ENCODE data around the gene UBE2H.
A peak's percentile ranks its signal among the peaks of the same experiment; 100 is the strongest.

Gene UBE2H

DNA sequence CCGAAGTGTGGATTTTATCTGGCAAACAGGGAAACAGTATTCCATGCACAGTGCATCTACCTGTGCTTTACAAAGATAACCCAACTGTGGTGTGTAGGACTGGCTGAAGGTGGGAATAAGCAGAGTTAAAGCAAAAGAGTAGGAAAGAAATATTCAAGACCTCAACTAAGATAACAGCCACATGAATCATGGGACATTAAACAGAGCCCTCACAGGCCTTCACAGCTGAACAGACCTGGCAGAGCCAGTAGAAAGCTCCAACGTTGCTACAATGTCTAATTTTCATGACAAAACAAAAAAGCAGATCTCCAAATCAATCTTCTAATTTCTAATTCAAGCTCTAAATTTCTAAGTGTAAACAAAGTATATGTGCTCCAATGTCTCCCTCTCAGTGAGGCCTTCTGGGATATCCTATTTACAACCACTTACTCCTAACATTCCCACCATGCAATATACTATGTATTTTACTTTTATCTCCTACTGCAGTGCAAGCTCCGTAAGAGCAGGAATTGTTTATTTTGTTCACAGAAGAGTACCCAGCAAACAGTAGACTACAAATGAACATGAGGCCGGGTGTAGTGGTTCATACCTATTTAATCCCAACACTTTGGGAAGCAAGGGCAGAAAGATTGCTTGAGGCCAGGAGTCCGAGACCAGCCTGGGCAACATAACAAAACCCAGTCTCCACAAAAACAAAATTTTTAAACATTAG is 63.5 kb downstream of the UBE2H start:
- Histone ChIP-seq H3K27ac (ENCODE audit: low read depth, low read length) (no peak overlapping the region), H3K9me3 (ENCODE audit: control insufficient read depth, insufficient read depth, low read depth, low read length) (no peaks in the 10 kb centered on the region), H3K36me3 (ENCODE audit: control insufficient read depth, insufficient read depth, low read length) (0 out of 2 replicates have a peak, but pooled peaks cover 6% of the 10 kb centered on the region), H3K9ac (ENCODE audit: low read length) (no peak overlapping the region), H3K4me1 (ENCODE audit: control insufficient read depth, insufficient read depth, low read length) (no peaks in the 10 kb centered on the region), H3K27me3 (ENCODE audit: control insufficient read depth, insufficient read depth, low read length) (no peaks in the 10 kb centered on the region), H3K4me3 (ENCODE audit: low read depth, low read length) (no peak overlapping the region)

DNA sequence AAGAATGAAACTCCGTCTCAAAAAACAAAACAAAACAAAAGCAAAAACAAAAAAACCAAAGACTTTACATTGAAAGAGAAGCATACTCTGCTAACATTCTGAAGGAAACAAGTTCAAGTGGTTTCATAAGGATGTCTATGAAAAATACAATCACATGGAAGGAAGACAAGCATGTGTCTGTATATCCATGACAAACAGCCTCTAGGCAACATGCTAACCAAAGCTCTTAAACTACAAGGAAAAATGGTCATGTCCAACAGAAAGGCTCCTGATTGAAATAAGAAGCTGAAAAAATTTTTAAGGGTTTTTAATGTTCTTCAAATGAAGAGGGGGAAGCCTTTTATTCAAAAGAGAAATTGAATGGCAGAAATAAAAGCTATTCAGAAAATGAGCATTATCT is 64.9 kb downstream of the UBE2H start:
- 0 out of 2 replicates have a peak, but pooled peaks cover 6% of the 10 kb centered on the region for H3K36me3 ChIP-seq (ENCODE audit: control insufficient read depth, insufficient read depth, low read length)

DNA sequence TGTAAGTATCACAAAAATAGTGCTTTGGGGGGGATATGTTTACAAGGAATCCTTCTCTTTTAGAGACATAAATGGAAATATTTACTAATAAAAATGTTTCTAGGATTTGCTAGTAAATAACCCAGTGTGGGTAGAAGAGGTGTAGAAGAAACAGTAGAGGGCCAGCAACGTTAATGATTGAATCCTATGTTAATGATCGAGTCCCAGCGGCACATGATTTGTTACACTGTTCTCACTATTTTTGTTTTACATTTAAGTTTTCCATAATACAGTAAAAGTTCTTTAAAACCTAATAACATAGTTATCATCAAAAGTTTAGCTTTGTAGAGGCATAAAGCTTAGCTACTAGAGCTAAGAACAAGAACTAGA is 66.0 kb downstream of the UBE2H start:
- Histone ChIP-seq H3K9ac (ENCODE audit: low read length) (no peak overlapping the region), H3K4me1 (ENCODE audit: control insufficient read depth, insufficient read depth, low read length) (peaks cover 9% of the 10 kb centered on the region; the same call in 1 of the 2 replicates), H3K4me3 (ENCODE audit: low read depth, low read length) (no peak overlapping the region), H3K27me3 (ENCODE audit: control insufficient read depth, insufficient read depth, low read length) (no peaks in the 10 kb centered on the region), H3K27ac (ENCODE audit: low read depth, low read length) (no peak overlapping the region), H3K36me3 (ENCODE audit: control insufficient read depth, insufficient read depth, low read length) (0 out of 2 replicates have a peak, but pooled peaks cover 6% of the 10 kb centered on the region), H3K9me3 (ENCODE audit: control insufficient read depth, insufficient read depth, low read depth, low read length) (no peaks in the 10 kb centered on the region)

More for the DNA sequence above, 64.9 kb downstream of the UBE2H start:
- Histone ChIP-seq H3K4me1 (ENCODE audit: control insufficient read depth, insufficient read depth, low read length) (no peaks in the 10 kb centered on the region), H3K27me3 (ENCODE audit: control insufficient read depth, insufficient read depth, low read length) (no peaks in the 10 kb centered on the region), H3K4me3 (ENCODE audit: low read depth, low read length) (no peak overlapping the region), H3K27ac (ENCODE audit: low read depth, low read length) (no peak overlapping the region), H3K9me3 (ENCODE audit: control insufficient read depth, insufficient read depth, low read depth, low read length) (no peaks in the 10 kb centered on the region), H3K9ac (ENCODE audit: low read length) (no peak overlapping the region)

DNA sequence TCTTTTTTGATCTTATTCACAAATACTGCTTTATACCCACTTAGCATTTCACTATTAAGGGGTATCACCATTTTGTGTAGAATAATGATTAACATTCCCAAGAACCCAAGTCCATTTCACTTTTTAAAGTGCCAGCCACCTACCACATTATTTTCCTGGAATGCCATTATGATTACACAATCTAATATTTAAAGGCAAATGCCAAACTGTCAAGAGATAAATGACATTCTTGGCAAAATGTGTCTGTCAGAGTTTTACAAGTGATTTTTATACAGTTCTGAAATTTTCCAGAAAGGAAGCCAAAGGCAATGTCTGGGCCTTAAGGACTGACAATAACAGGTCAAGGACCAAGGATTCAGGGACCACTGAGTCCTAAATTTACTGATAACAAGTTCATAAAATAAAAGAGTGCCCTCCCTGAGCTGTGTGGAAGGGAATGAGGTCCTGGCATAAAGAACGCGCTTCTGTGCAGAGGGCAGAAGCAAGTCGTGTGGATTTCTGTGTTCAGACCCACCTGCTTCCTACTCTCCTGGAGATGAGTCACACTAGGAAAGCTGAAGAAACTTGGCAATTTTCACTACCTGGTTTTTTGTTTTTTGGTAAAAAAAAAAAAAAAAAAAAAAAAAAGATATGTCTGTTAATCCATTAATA is 66.5 kb downstream of the UBE2H start:
- H3K4me1 ChIP-seq (ENCODE audit: control insufficient read depth, insufficient read depth, low read length) = peaks cover 14% of the 10 kb centered on the region; the same call in 1 of the 2 replicates
- H3K4me3 ChIP-seq (ENCODE audit: low read depth, low read length) = no peak overlapping the region
- H3K9ac ChIP-seq (ENCODE audit: low read length) = no peak overlapping the region
- no peaks in the 10 kb centered on the region for H3K9me3 ChIP-seq (ENCODE audit: control insufficient read depth, insufficient read depth, low read depth, low read length)
- no peak overlapping the region for H3K27ac ChIP-seq (ENCODE audit: low read depth, low read length)
- H3K27me3 ChIP-seq (ENCODE audit: control insufficient read depth, insufficient read depth, low read length) = no peaks in the 10 kb centered on the region
- H3K36me3 ChIP-seq (ENCODE audit: control insufficient read depth, insufficient read depth, low read length) = 0 out of 2 replicates have a peak, but pooled peaks cover 6% of the 10 kb centered on the region

DNA sequence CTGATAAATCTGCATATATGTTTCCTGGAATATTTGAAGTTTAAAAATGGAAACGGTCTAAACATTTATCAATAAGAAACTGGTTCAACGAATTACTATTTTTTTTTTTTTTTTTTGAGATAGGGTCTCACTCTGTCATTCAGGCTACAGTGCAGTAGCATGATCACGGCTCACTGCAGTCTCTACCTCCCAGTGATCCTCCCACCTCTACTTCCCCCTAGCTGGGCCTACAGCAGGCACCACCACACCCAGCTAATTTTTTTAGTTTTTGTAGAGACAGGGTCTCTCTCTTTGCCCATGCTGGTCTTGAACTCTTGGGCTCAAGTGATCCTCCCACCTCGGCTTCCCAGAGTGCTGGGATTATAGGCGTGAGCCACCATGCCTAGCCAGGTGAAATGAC is 68.3 kb downstream of the UBE2H start:
- Histone ChIP-seq H3K4me3 (ENCODE audit: low read depth, low read length) (no peak overlapping the region), H3K9ac (ENCODE audit: low read length) (no peak overlapping the region), H3K9me3 (ENCODE audit: control insufficient read depth, insufficient read depth, low read depth, low read length) (no peaks in the 10 kb centered on the region), H3K36me3 (ENCODE audit: control insufficient read depth, insufficient read depth, low read length) (0 out of 2 replicates have a peak, but pooled peaks cover 6% of the 10 kb centered on the region), H3K4me1 (ENCODE audit: control insufficient read depth, insufficient read depth, low read length) (peaks cover 30% of the 10 kb centered on the region), H3K27me3 (ENCODE audit: control insufficient read depth, insufficient read depth, low read length) (no peaks in the 10 kb centered on the region), H3K27ac (ENCODE audit: low read depth, low read length) (0 out of 2 replicates have a peak overlapping the region, but pooled peaks have one; percentile 27)

DNA sequence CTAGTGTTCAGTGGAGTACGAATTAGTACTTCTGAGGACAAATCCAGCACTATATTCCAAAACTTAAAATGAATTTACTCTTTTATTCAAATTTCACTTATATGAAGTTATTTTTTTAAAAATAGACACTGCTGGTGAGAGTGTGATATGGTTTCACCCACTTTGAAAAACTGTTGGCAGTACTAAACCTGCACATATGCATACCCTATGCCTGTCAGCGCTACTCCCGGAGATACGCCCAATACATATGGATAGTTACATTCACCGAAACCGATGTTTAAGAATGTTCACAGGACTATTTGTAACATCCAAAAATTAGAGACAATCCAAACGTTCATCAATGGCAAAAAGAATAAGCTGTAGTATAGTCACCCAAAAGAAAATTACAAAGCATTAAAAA is 69.6 kb downstream of the UBE2H start:
- H3K27ac ChIP-seq (ENCODE audit: low read depth, low read length) = no peak overlapping the region
- peaks cover 39% of the 10 kb centered on the region for H3K4me1 ChIP-seq (ENCODE audit: control insufficient read depth, insufficient read depth, low read length)
- H3K9ac ChIP-seq (ENCODE audit: low read length) = no peak overlapping the region
- no peaks in the 10 kb centered on the region for H3K9me3 ChIP-seq (ENCODE audit: control insufficient read depth, insufficient read depth, low read depth, low read length)
- H3K36me3 ChIP-seq (ENCODE audit: control insufficient read depth, insufficient read depth, low read length) = 0 out of 2 replicates have a peak, but pooled peaks cover 10% of the 10 kb centered on the region
- no peak overlapping the region for H3K4me3 ChIP-seq (ENCODE audit: low read depth, low read length)
- no peaks in the 10 kb centered on the region for H3K27me3 ChIP-seq (ENCODE audit: control insufficient read depth, insufficient read depth, low read length)

DNA sequence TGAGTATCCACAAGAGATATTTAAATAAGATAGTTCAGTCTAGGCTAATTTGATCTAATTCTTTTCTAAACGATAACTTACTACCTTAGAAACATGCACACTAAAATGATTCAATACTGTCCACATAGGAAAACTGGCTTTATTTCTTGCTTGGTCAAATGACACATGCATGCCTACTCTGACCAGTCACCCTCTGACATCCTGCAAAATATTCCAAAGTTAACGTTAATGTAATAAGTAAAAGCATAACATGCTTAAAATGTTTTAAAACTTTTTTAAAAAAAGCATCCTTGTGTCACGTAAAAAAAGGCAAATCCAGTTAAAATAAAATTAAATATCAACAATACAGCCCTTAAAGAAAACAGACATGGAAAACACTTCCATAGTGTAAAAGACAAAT is 70.2 kb downstream of the UBE2H start:
- no peak overlapping the region for H3K4me3 ChIP-seq (ENCODE audit: low read depth, low read length)
- H3K36me3 ChIP-seq (ENCODE audit: control insufficient read depth, insufficient read depth, low read length) = 0 out of 2 replicates have a peak, but pooled peaks cover 10% of the 10 kb centered on the region
- no peaks in the 10 kb centered on the region for H3K27me3 ChIP-seq (ENCODE audit: control insufficient read depth, insufficient read depth, low read length)
- H3K9me3 ChIP-seq (ENCODE audit: control insufficient read depth, insufficient read depth, low read depth, low read length) = no peaks in the 10 kb centered on the region
- no peak overlapping the region for H3K27ac ChIP-seq (ENCODE audit: low read depth, low read length)
- H3K4me1 ChIP-seq (ENCODE audit: control insufficient read depth, insufficient read depth, low read length) = peaks cover 45% of the 10 kb centered on the region
- no peak overlapping the region for H3K9ac ChIP-seq (ENCODE audit: low read length)

DNA sequence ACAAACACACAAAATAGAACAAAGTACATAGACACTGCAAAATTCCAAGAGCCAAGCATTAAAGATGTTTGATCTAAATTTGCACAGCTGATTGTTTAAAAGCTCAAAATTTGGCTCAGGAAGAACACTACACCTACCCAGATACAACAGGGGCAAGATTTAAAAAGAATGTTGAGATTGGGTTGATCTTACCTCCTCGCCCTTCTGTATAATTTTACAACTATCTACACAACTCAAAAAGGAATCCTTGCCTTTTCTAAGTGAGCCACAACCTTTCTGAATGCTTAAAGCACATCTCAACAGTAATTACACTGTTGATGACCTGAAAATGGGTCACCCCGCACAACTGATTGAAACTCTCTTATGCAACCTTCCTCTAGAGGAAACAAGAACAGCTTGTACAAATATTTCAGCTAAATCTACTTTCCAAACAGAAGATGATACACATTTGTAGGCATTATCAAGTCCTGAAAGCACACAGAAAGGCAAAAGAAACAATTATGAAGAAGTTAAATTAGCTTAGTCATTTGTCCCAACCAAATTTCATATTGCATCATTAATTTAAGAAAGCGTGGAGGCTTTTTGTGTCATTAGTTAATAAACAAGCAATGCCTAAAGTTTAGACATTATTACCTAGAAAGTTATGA is 75.5 kb downstream of the UBE2H start:
- H3K27me3 ChIP-seq (ENCODE audit: control insufficient read depth, insufficient read depth, low read length) = no peaks in the 10 kb centered on the region
- H3K4me3 ChIP-seq (ENCODE audit: low read depth, low read length) = no peak overlapping the region
- no peak overlapping the region for H3K9ac ChIP-seq (ENCODE audit: low read length)
- H3K27ac ChIP-seq (ENCODE audit: low read depth, low read length) = 0 out of 2 replicates have a peak overlapping the region, but pooled peaks have one; percentile 19
- peaks cover 8% of the 10 kb centered on the region for H3K36me3 ChIP-seq (ENCODE audit: control insufficient read depth, insufficient read depth, low read length)
- H3K9me3 ChIP-seq (ENCODE audit: control insufficient read depth, insufficient read depth, low read depth, low read length) = no peaks in the 10 kb centered on the region
- H3K4me1 ChIP-seq (ENCODE audit: control insufficient read depth, insufficient read depth, low read length) = peaks cover 57% of the 10 kb centered on the region

DNA sequence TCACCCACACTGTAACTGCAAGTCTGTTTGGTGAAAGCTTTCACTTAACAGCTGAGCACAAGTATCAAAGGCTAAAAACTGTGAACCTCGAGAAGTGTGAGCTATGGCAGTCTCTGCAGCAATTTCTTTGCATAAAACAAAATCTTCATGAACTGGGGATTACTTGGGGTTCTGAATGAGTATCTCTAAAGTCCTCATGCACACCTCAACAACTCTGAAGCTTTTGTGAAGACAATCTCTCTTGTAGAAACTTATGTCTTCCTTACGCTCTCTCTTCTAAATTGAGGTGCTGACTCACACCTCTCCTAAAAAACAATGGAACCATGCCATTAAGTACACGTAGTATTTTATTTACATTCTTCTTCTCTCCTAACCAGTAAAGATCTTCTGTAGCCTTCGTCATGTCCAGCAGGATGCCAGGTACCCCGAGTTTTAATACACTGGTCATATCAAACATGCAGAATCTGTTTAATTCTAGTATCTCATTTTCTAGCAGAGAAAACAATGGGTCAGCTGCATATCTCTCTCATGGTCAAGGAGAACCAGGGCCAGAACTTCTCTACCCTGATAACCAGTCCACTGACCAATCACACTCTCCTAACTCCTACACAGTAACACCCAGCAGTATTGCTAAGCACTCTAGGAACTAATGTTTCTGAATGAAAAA is 76.9 kb downstream of the UBE2H start:
- H3K9ac ChIP-seq (ENCODE audit: low read length) = no peak overlapping the region
- peaks cover 11% of the 10 kb centered on the region for H3K36me3 ChIP-seq (ENCODE audit: control insufficient read depth, insufficient read depth, low read length)
- no peak overlapping the region for H3K4me3 ChIP-seq (ENCODE audit: low read depth, low read length)
- no peaks in the 10 kb centered on the region for H3K9me3 ChIP-seq (ENCODE audit: control insufficient read depth, insufficient read depth, low read depth, low read length)
- peak overlapping the region; percentile 1 for H3K27ac ChIP-seq (ENCODE audit: low read depth, low read length)
- peaks cover 45% of the 10 kb centered on the region for H3K4me1 ChIP-seq (ENCODE audit: control insufficient read depth, insufficient read depth, low read length)
- H3K27me3 ChIP-seq (ENCODE audit: control insufficient read depth, insufficient read depth, low read length) = no peaks in the 10 kb centered on the region

DNA sequence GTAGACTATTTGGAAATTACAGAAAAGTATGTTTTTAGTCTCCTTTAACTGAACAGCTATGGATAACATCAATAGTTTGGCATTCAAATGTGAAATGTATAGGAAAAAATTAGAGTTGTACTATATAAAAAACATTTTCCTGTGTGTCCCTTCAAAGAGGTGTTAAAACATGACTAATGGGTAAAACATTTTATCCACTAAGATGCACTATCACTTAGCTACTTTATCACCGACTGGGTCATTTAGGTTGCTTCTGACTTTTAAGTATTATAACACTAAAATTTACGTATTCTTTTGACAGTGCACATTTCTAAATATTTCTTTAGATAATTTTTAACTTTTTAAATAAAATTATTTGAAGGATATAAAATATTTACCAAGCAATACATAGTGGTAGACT is 77.6 kb downstream of the UBE2H start:
- H3K4me1 ChIP-seq (ENCODE audit: control insufficient read depth, insufficient read depth, low read length) = peaks cover 37% of the 10 kb centered on the region
- peaks cover 11% of the 10 kb centered on the region for H3K36me3 ChIP-seq (ENCODE audit: control insufficient read depth, insufficient read depth, low read length)
- H3K27ac ChIP-seq (ENCODE audit: low read depth, low read length) = no peak overlapping the region
- no peak overlapping the region for H3K4me3 ChIP-seq (ENCODE audit: low read depth, low read length)
- no peak overlapping the region for H3K9ac ChIP-seq (ENCODE audit: low read length)
- H3K9me3 ChIP-seq (ENCODE audit: control insufficient read depth, insufficient read depth, low read depth, low read length) = no peaks in the 10 kb centered on the region
- no peaks in the 10 kb centered on the region for H3K27me3 ChIP-seq (ENCODE audit: control insufficient read depth, insufficient read depth, low read length)

Measured in HUES6 (cell line).